ENCODE results near the gene RUNDC1.

- TF ChIP-seq CTCF (IDR thresholded peaks at IDR 0.05): no peak
- TF ChIP-seq POLR2A (IDR thresholded peaks at IDR 0.05): no peak
Measured at GRCh38 chr17:42950044-42950783, 30.2 kb upstream of the RUNDC1 start.

Measured in uterus (tissue), 2 donors.